Activated CD4-positive, CD25-positive, alpha-beta regulatory T cell treated with anti-CD3 and anti-CD28 coated beads, Interleukin-2, amount 50 U/mL, for 24 hours (primary cell): Measurements from ENCODE around the gene REXO4.

Experiments
- ATAC-seq, 2 donors: fragments of 150-1000 bp; cut with Tn5 transposase; one replicate each; pipeline ENCODE4 v1.10.0; 2021; ENCODE audit warnings: mild to moderate bottlenecking in 1 of 2, moderate library complexity in 1 of 2

REXO4 gene

GRCh38 chr9:133362359-133363044, 55.3 kb downstream of the REXO4 start:
- ATAC-seq: no peak

DNA sequence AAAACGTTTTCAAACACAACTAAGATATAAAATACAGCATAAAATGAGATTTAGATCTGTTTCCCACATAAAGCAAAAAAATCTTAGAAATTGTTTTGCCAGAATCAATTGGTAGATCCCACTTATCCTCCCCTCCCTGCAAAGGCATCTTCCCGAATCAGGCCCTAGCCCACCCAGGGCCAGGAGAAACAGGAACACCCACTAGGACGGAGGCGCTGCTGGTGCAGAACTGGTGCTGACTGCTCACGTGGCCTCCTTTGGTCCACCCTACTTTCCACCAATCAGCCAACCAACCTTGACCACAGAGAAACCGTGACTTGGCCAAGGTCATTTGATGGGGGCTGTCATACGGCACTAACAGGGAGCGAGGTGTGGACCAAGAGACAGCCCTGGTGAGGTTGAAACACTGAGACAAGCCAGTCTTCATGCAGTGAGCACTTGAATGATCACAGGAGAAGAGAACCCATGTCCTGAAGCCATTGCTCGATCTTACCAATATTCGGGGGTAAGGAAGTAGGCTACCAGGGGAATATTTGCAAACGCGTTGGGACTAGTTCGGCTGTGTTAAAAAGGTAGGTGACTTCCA, 56.2 kb downstream of the REXO4 start:
- ATAC-seq: no peak

DNA sequence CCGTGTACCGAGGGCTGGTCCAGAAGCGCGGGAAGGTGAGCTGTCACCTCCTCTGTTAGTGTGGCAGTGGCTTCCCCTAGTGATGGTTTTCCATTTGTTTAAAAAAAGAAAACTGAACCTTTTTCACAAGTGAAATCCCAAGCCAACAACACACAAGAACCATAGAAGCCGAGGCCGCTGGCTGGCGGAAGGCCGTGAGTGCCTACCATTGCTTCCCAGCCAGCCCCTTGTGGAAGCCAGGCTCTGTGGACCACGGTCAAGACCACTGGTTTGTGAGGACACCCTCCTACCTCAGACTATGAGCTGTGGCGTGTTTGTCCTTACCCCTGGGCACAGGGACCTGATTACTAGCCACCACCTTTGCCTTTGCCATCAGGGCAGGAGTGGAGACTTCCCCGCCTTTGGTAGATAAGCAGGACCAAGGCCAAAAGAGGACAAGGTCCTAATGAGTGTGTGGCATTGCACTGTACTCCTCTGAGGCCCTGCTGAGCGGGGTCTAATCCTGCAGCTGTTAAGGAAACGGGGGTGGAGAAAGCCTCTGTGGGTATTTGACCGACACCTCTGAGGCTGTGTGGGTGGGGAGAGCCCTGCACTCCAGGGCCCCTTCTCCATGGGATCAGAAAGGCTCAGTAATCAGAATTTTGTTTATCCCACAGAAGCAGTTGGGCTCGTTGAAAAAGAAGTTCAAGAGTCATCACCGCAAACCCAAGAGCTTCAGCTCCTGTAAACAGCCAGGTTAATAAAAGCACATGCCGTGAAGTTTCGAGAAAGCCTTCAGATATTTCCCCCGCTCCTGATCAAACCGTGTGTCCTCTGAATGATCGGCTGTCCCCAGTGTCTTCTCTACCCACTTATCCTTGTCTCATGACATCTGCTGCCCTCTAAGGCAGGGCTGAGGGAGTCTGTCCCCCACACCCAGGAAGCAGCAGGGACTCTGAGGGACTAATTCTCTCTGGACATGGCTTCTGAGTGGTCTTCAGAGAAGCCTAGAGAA, 57.1 kb downstream of the REXO4 start:
- ATAC-seq: no peak

GRCh38 chr9:133359399-133360175, 58.2 kb downstream of the REXO4 start:
- no peak for ATAC-seq

DNA sequence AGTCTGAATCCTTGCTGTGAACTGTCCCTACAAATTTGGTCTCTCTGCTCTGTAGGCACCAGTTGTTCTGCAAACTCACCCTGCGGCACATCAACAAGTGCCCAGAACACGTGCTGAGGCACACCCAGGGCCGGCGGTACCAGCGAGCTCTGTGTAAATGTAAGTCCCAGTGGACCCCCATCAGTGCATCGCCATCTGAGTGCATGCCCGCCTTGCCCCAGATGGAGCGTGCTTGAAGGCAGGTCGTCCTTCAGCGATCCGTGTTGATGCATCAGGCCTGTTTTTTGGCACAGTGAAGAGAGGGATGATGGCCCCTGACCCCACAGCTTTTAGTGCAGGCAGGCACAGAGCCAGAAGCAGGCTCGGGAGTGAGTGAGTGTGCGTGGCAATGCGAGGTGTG, 60.2 kb downstream of the REXO4 start:
- ATAC-seq: no peak

- peak; percentile 88 to 89 for ATAC-seq
Measured at GRCh38 chr9:133356391-133357091, 61.3 kb downstream of the REXO4 start, which contains the start of the genes SURF1 and SURF2. Gene SURF1 (minus strand): TSS chr9:133356487. CDS start chr9:133356453, 34 bp downstream. Gene SURF2 (plus strand): TSS chr9:133356550. CDS start chr9:133356593, 43 bp downstream.
